NB4 (cell line): ENCODE measurements around the gene ATP5IF1.

Experiments used
- DNase-seq: peaks from one replicate; pipeline ENCODE4 v3.0.0; 2010; ENCODE audit warnings: low read depth
- H3K4me3 ChIP-seq: one replicate; pipeline ENCODE4 v1.5.1; 2011; ENCODE audit warnings: mild to moderate bottlenecking, low read depth, low read length, moderate library complexity
- MYC ChIP-seq: IDR thresholded peaks from 2 replicates; pipeline ENCODE4 v1.6.1; 2011; ENCODE audit warnings: low read depth, low read length
- POLR2A ChIP-seq: IDR thresholded peaks from 2 replicates; pipeline ENCODE4 v1.6.1; 2011; ENCODE audit warnings: mild to moderate bottlenecking; ENCODE audit not compliant: insufficient read length; ENCODE audit errors: extremely low read depth
- TF ChIP-seq, protein P1 (sequence below): IDR thresholded peaks from one replicate; pipeline ENCODE4 v1.5.1; 2012; ENCODE audit warnings: low read depth, low read length
- TF ChIP-seq, protein P2 (sequence below): IDR thresholded peaks from 2 replicates; pipeline ENCODE4 v1.6.1; 2011; ENCODE audit warnings: low read depth, low read length

Gene ATP5IF1

DNA sequence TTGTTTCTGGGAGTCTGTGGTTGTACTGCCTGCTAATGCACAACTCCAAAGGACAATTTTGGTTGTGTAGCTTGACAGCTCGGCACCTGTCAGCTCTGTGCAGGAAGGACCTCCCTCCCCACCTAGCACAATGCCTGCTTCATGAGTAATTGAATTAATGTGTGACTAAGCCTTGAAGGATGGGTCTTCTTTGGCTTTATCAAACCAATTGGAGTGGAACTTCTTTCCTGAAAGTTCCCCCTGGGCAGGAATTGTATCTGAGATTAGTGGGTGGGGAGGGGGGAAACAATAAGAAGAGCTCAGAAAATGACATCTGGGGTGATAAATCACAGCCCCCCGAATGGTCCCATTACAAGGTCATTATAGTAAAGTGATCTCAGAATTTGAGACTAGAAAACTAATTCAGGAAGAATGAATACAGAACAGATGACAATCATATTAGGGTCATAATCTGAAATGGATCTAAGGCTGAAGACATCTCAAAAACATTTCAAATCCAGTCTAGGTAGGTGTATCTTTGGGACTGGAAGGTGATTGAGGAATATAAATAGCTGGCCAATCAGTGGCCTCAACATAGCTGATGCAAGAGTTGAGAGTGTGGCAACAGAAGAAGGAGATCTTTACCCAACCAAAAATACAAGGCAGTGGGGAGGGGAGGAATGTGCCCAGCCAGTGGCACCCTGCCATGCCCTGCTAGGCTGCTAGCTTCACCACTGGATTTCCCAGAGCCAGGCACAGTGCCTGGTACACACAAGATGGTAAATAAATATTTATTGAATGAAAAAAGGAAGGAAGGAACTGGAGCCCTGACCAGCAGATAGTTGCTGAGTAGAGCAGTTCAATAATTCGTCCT, 13.3 kb downstream of the ATP5IF1 start:
- TF ChIP-seq POLR2A (no peak), MYC (no peak; the same call in 1 of the 2 replicates)
- TF ChIP-seq, protein P1, sequence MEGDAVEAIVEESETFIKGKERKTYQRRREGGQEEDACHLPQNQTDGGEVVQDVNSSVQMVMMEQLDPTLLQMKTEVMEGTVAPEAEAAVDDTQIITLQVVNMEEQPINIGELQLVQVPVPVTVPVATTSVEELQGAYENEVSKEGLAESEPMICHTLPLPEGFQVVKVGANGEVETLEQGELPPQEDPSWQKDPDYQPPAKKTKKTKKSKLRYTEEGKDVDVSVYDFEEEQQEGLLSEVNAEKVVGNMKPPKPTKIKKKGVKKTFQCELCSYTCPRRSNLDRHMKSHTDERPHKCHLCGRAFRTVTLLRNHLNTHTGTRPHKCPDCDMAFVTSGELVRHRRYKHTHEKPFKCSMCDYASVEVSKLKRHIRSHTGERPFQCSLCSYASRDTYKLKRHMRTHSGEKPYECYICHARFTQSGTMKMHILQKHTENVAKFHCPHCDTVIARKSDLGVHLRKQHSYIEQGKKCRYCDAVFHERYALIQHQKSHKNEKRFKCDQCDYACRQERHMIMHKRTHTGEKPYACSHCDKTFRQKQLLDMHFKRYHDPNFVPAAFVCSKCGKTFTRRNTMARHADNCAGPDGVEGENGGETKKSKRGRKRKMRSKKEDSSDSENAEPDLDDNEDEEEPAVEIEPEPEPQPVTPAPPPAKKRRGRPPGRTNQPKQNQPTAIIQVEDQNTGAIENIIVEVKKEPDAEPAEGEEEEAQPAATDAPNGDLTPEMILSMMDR, result no peak
- TF ChIP-seq, protein P2, sequence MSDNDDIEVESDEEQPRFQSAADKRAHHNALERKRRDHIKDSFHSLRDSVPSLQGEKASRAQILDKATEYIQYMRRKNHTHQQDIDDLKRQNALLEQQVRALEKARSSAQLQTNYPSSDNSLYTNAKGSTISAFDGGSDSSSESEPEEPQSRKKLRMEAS, result no peak
- H3K4me3 ChIP-seq, result peak overlapping the region; percentile 19
- peak; percentile 59 for DNase-seq

DNA sequence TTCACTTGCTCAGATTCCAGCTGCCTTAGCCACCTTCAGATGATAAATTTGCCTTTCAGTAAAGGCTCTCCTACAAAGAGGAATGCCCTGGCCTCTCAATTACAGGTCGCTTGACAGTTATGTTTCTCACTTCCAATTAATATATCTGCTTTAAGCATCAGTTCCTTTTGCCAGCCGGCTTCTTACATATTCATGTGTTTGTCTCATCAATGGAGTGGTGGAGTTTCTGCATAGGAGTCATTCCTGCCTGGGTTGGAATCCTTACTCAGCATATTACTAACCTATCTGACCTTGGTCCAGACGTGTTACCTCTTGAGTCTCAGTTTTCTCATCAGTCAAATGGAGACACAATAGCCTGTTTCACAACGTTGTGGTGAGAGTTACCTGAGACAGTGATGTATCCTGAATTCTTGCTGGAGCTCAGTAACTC, 14.0 kb downstream of the ATP5IF1 start:
- TF ChIP-seq, protein P1, result no peak
- no peak for TF ChIP-seq POLR2A
- DNase-seq, result no peak
- H3K4me3 ChIP-seq, result no peak overlapping the region

DNA sequence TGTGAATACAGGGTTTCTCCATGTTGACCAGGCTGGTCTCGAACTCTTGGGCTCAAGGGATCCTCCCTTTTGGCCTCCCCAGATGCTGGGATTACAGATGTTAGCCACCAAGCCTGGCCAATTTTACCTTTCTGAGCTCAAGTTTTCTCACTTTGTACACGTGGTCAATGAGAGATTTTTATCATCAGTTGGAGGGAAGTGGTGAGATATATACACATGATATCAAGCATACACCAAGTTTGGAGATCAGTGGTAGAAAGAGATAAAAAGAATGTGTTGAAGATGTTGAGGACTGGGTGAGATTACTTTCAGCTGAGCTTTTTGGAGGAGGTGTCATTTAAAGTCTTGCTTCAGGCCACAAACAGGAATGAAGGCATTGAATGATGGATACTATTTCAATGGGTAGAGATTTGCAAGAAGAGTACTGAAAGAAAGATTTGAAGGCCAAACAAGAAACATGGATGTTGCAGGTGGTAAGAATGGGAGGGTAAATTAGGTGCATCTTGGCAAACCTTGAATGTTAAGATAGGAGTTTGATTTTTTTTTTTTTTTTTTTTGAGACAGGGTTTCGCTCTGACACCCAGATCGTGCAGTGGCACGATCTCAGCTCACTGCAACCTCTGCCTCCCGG, 20.4 kb downstream of the ATP5IF1 start:
- TF ChIP-seq POLR2A (no peak), MYC (no peak)
- TF ChIP-seq, protein P1, result no peak
- TF ChIP-seq, protein P2, result peak; percentile 60
- no peak for DNase-seq
- no peak overlapping the region for H3K4me3 ChIP-seq

DNA sequence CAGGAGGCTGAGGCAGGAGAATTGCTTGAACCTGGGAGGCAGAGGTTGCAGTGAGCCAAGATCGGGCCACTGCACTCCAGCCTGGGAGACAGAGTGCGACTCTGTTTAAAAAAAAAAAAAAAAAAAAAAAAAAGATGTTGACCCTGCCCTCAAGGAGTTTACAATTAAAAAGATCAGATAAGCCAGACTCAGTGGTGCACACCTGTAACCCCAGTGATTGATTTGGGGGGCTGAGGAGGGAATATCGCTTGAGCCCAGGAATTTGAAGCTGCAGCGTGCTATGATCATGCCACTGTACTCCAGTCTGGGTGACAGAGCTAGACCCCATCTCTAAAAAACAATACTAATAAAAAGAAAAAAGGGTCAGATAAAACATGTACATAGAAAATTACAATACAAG, 21.8 kb downstream of the ATP5IF1 start:
- H3K4me3 ChIP-seq, result no peak overlapping the region
- no peak for DNase-seq
- TF ChIP-seq, protein P2, result no peak
- TF ChIP-seq MYC (no peak), POLR2A (no peak)
- TF ChIP-seq, protein P1, result no peak

DNA sequence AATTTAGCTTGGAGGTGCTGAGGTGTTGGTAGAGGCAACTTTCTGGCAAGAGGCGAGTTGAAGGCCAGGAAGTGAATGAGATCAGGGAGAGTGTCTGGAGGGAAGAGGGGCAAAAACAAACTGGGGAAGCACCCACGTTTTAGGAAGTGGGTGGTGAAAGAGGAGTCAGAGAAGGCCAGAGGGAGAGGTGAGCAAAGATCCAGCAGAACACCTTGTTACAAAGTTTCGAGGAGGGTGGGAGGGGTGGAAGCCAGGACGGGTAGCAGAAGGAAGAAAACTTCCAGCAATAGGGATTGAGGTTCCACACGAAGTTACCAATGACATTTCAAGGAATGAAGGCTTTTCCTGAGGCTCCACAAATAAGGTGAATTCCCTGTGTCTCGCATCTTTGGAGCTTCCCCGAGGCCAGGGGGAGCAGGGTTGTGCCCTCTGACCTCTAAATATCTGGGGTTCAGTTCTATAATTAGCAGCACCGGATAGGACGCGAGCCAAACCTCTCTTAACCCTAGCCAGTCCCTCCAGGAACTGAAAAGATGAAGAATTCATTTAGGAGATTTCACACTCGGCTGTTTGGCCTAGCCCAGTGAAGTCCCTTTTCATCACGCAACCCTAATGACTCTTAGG, 22.8 kb downstream of the ATP5IF1 start:
- H3K4me3 ChIP-seq, result no peak overlapping the region
- peak; percentile 23 for DNase-seq
- TF ChIP-seq, protein P2, result no peak
- TF ChIP-seq, protein P1, result no peak
- TF ChIP-seq MYC, result no peak
- TF ChIP-seq POLR2A, result no peak
